WTC11 (cell line): ENCODE results near the gene SMCO1. TPM values are rescaled to one million over a fixed set of nuclear protein-coding genes. Genes with fewer than 3 reads are reported as not detected.
A peak's percentile ranks its signal among the peaks of the same experiment; 100 is the strongest.

ENCODE experiments used
- ATF1 ChIP-seq: sonication (generic); formaldehyde crosslinking; IDR thresholded peaks from 2 replicates; pipeline ENCODE4 v1.8.1; 2023; ENCODE audit warnings: mild to moderate bottlenecking, moderate library complexity, missing genetic modification reagents
- FOXK1 ChIP-seq: sonication (generic); formaldehyde crosslinking; IDR thresholded peaks from 2 replicates; pipeline ENCODE4 v1.8.0; 2022; ENCODE audit warnings: mild to moderate bottlenecking, moderate library complexity, missing genetic modification reagents
- FOXP1 ChIP-seq: sonication (generic); formaldehyde crosslinking; IDR thresholded peaks from 2 replicates; pipeline ENCODE4 v1.8.0; 2022; ENCODE audit warnings: missing genetic modification reagents, mild to moderate bottlenecking, moderate library complexity, borderline replicate concordance
- IRF2 ChIP-seq: sonication (generic); formaldehyde crosslinking; IDR thresholded peaks from 2 replicates; pipeline ENCODE4 v1.8.0; 2022; ENCODE audit warnings: low read depth, missing genetic modification reagents, borderline replicate concordance
- JUN ChIP-seq: sonication (generic); formaldehyde crosslinking; IDR thresholded peaks from 2 replicates; pipeline ENCODE4 v1.8.0; 2023; ENCODE audit warnings: mild to moderate bottlenecking, missing genetic modification reagents
- KAT7 ChIP-seq: sonication (generic); formaldehyde crosslinking; IDR thresholded peaks from 2 replicates; pipeline ENCODE4 v1.8.1; 2023; ENCODE audit warnings: missing genetic modification reagents, mild to moderate bottlenecking, borderline replicate concordance
- NFE2L1 ChIP-seq: sonication (generic); formaldehyde crosslinking; IDR thresholded peaks from 2 replicates; pipeline ENCODE4 v1.8.1; 2023; ENCODE audit warnings: missing genetic modification reagents
- OVOL2 ChIP-seq: fragments of 250-450 bp; sonication (Bioruptor Pico); IDR thresholded peaks from 2 replicates; pipeline ENCODE4 v1.9.0; 2021; ENCODE audit warnings: mild to moderate bottlenecking, borderline replicate concordance
- SMAD3 ChIP-seq: sonication (generic); formaldehyde crosslinking; IDR thresholded peaks from 2 replicates; pipeline ENCODE4 v1.8.0; 2022; ENCODE audit warnings: missing genetic modification reagents, mild to moderate bottlenecking, borderline replicate concordance
- SMAD4 ChIP-seq: sonication (generic); formaldehyde crosslinking; IDR thresholded peaks from 2 replicates; pipeline ENCODE4 v1.8.0; 2022; ENCODE audit warnings: mild to moderate bottlenecking, missing genetic modification reagents
- SP1 ChIP-seq: sonication (generic); formaldehyde crosslinking; conservative IDR thresholded peaks from 2 replicates; pipeline ENCODE4 v1.8.1; 2022; ENCODE audit warnings: missing genetic modification reagents
- ZBTB21 ChIP-seq: sonication (generic); formaldehyde crosslinking; IDR thresholded peaks from 2 replicates; pipeline ENCODE4 v1.8.1; 2023; ENCODE audit warnings: mild to moderate bottlenecking, missing genetic modification reagents, borderline replicate concordance
- ZNF121 ChIP-seq: sonication (generic); formaldehyde crosslinking; IDR thresholded peaks from 2 replicates; pipeline ENCODE4 v1.8.0; 2023; ENCODE audit warnings: missing genetic modification reagents
- ZNF232 ChIP-seq: sonication (generic); formaldehyde crosslinking; IDR thresholded peaks from 2 replicates; pipeline ENCODE4 v1.8.0; 2022; ENCODE audit warnings: mild to moderate bottlenecking, missing genetic modification reagents
- ZNF423 ChIP-seq: fragments of 250-450 bp; sonication (Bioruptor Pico); IDR thresholded peaks from 2 replicates; pipeline ENCODE4 v2.1.2; 2022; ENCODE audit warnings: mild to moderate bottlenecking, moderate library complexity
- total RNA-seq: library from RNA; stranded (reverse); gene quantifications from 3 replicates; pipeline ENCODE4 v1.2.3, GENCODE V29; 2021
- TF ChIP-seq, protein P1 (sequence below): fragments of 250-450 bp; sonication (Bioruptor Pico); conservative IDR thresholded peaks from 2 replicates; pipeline ENCODE4 v1.9.0; 2021; ENCODE audit warnings: mild to moderate bottlenecking
- TF ChIP-seq, protein P2 (sequence below): sonication (generic); formaldehyde crosslinking; IDR thresholded peaks from 2 replicates; pipeline ENCODE4 v1.8.1; 2022; ENCODE audit warnings: mild to moderate bottlenecking, moderate library complexity, missing genetic modification reagents
- TF ChIP-seq, protein P3 (sequence below): sonication (generic); formaldehyde crosslinking; IDR thresholded peaks from 2 replicates; pipeline ENCODE4 v1.8.0; 2023; ENCODE audit warnings: missing genetic modification reagents, mild to moderate bottlenecking, borderline replicate concordance
- TF ChIP-seq, protein P4 (sequence below): sonication (generic); formaldehyde crosslinking; conservative IDR thresholded peaks from 2 replicates; pipeline ENCODE4 v1.8.1; 2023; ENCODE audit warnings: mild to moderate bottlenecking, low read depth, missing genetic modification reagents, moderate library complexity
- TF ChIP-seq, protein P5 (sequence below): sonication (generic); formaldehyde crosslinking; IDR thresholded peaks from 2 replicates; pipeline ENCODE4 v1.8.1; 2023; ENCODE audit warnings: mild to moderate bottlenecking, missing genetic modification reagents
- TF ChIP-seq, protein P6 (sequence below): sonication (generic); formaldehyde crosslinking; IDR thresholded peaks from 2 replicates; pipeline ENCODE4 v1.8.0; 2022; ENCODE audit warnings: mild to moderate bottlenecking, missing genetic modification reagents
- TF ChIP-seq, protein P7 (sequence below): sonication (generic); formaldehyde crosslinking; IDR thresholded peaks from 2 replicates; pipeline ENCODE4 v1.8.1; 2023; ENCODE audit warnings: mild to moderate bottlenecking, missing genetic modification reagents

The SMCO1 gene
- total RNA-seq, 1 experiment from 2014 or later, result not detected

DNA sequence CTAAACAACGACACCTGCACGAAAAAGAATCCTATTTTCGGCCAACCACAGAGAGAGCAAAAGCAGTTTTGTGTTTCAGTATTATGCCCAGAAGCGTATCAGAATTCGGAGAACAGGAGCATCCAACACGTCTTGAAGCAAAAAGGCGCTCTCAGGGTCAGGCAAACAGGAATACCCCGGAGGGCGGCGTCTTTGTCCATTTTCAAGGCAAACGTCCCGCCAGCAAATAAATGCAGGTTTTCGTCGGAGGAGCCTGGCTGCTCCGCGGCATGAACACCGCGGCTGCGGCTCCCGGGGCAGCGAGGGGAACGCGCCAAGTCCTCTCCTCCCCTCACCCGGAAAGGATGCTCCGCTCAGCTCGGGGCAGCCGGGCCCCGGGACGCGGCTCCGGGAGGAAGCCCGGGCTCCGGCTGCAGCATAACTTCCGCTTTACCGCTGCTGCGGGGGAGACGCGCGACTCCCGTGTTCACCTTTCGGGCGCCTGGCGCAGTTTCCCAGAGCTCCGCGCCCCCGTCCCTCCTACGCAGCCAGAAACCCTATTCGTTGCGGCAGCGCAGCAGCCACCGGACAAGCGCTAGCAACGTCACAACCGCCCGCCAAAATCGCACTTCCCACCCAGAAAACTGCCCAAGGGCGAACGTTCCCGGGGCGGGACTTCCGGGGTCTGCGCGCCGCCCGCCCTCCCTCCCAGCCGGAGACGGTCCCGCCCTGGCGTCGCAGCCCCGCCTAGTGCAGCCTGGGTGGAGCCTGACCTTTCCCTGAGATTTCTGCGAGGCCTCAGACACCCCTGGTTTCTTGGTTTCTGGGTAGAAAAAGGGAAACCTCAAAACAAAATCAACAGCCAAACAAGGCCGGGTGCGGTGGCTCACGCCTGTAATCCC lies 11.7 kb downstream of the SMCO1 start, which contains the start of gene RNF168 (continued):
- TF ChIP-seq, protein P1, sequence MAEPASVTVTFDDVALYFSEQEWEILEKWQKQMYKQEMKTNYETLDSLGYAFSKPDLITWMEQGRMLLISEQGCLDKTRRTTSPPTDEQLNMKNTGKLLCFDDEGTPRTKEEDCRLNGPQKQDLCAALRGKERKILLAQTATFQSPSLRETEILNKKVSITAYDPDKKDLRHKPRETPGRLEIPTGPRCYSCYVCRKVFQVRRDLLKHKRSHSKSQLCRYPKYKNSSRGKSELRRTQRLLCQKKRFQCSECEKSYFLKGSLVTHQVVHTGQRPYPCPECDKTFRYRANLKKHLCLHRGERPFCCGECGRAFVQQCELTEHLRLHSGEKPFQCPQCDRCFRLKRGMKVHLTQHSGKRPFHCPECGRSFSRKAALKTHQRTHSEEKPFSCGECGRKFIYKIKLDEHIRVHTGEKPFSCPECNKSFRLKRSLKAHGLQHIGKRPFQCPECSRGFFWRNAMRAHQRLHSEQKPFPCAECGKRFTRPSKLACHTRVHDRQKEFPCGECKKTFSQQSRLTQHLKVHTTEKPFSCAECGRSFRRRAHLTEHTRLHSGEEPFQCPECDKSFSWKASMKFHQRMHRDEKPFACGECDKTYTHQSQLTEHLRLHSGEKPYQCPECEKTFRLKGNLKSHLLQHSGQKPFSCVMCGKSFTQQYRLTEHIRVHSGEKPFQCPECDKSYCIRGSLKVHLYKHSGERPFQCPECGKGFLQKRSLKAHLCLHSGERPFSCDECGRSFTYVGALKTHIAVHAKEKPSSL, result no peak
- TF ChIP-seq IRF2 (CRISPR knock-in tag) (no peak), ATF1 (CRISPR knock-in tag) (no peak), NFE2L1 (CRISPR knock-in tag) (no peak), ZBTB21 (CRISPR knock-in tag) (no peak), ZNF121 (CRISPR knock-in tag) (no peak), ZNF232 (CRISPR knock-in tag) (no peak), KAT7 (no peak), SP1 (CRISPR knock-in tag) (peak; percentile 84), FOXK1 (CRISPR knock-in tag) (peak; percentile 64; the same call in 1 of the 2 replicates), OVOL2 (CRISPR knock-in tag) (no peak), JUN (CRISPR knock-in tag) (no peak), ZNF423 (CRISPR knock-in tag) (no peak), SMAD3 (CRISPR knock-in tag) (peak; percentile 27; the same call in 1 of the 2 replicates), FOXP1 (CRISPR knock-in tag) (no peak), SMAD4 (CRISPR knock-in tag) (no peak)
- TF ChIP-seq, protein P2, sequence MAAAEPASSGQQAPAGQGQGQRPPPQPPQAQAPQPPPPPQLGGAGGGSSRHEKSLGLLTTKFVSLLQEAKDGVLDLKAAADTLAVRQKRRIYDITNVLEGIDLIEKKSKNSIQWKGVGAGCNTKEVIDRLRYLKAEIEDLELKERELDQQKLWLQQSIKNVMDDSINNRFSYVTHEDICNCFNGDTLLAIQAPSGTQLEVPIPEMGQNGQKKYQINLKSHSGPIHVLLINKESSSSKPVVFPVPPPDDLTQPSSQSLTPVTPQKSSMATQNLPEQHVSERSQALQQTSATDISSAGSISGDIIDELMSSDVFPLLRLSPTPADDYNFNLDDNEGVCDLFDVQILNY (CRISPR knock-in tag), result peak; percentile 92
- TF ChIP-seq, protein P3, sequence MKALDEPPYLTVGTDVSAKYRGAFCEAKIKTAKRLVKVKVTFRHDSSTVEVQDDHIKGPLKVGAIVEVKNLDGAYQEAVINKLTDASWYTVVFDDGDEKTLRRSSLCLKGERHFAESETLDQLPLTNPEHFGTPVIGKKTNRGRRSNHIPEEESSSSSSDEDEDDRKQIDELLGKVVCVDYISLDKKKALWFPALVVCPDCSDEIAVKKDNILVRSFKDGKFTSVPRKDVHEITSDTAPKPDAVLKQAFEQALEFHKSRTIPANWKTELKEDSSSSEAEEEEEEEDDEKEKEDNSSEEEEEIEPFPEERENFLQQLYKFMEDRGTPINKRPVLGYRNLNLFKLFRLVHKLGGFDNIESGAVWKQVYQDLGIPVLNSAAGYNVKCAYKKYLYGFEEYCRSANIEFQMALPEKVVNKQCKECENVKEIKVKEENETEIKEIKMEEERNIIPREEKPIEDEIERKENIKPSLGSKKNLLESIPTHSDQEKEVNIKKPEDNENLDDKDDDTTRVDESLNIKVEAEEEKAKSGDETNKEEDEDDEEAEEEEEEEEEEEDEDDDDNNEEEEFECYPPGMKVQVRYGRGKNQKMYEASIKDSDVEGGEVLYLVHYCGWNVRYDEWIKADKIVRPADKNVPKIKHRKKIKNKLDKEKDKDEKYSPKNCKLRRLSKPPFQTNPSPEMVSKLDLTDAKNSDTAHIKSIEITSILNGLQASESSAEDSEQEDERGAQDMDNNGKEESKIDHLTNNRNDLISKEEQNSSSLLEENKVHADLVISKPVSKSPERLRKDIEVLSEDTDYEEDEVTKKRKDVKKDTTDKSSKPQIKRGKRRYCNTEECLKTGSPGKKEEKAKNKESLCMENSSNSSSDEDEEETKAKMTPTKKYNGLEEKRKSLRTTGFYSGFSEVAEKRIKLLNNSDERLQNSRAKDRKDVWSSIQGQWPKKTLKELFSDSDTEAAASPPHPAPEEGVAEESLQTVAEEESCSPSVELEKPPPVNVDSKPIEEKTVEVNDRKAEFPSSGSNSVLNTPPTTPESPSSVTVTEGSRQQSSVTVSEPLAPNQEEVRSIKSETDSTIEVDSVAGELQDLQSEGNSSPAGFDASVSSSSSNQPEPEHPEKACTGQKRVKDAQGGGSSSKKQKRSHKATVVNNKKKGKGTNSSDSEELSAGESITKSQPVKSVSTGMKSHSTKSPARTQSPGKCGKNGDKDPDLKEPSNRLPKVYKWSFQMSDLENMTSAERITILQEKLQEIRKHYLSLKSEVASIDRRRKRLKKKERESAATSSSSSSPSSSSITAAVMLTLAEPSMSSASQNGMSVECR, result peak; percentile 55; the same call in 1 of the 2 replicates
- TF ChIP-seq, protein P4, sequence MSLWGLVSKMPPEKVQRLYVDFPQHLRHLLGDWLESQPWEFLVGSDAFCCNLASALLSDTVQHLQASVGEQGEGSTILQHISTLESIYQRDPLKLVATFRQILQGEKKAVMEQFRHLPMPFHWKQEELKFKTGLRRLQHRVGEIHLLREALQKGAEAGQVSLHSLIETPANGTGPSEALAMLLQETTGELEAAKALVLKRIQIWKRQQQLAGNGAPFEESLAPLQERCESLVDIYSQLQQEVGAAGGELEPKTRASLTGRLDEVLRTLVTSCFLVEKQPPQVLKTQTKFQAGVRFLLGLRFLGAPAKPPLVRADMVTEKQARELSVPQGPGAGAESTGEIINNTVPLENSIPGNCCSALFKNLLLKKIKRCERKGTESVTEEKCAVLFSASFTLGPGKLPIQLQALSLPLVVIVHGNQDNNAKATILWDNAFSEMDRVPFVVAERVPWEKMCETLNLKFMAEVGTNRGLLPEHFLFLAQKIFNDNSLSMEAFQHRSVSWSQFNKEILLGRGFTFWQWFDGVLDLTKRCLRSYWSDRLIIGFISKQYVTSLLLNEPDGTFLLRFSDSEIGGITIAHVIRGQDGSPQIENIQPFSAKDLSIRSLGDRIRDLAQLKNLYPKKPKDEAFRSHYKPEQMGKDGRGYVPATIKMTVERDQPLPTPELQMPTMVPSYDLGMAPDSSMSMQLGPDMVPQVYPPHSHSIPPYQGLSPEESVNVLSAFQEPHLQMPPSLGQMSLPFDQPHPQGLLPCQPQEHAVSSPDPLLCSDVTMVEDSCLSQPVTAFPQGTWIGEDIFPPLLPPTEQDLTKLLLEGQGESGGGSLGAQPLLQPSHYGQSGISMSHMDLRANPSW (CRISPR knock-in tag), result no peak
- TF ChIP-seq, protein P5, sequence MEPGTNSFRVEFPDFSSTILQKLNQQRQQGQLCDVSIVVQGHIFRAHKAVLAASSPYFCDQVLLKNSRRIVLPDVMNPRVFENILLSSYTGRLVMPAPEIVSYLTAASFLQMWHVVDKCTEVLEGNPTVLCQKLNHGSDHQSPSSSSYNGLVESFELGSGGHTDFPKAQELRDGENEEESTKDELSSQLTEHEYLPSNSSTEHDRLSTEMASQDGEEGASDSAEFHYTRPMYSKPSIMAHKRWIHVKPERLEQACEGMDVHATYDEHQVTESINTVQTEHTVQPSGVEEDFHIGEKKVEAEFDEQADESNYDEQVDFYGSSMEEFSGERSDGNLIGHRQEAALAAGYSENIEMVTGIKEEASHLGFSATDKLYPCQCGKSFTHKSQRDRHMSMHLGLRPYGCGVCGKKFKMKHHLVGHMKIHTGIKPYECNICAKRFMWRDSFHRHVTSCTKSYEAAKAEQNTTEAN, result 0 out of 2 replicates have a peak, but pooled peaks have one; percentile 41
- TF ChIP-seq, protein P6, sequence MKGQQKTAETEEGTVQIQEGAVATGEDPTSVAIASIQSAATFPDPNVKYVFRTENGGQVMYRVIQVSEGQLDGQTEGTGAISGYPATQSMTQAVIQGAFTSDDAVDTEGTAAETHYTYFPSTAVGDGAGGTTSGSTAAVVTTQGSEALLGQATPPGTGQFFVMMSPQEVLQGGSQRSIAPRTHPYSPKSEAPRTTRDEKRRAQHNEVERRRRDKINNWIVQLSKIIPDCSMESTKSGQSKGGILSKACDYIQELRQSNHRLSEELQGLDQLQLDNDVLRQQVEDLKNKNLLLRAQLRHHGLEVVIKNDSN (CRISPR knock-in tag), result no peak
- TF ChIP-seq, protein P7, sequence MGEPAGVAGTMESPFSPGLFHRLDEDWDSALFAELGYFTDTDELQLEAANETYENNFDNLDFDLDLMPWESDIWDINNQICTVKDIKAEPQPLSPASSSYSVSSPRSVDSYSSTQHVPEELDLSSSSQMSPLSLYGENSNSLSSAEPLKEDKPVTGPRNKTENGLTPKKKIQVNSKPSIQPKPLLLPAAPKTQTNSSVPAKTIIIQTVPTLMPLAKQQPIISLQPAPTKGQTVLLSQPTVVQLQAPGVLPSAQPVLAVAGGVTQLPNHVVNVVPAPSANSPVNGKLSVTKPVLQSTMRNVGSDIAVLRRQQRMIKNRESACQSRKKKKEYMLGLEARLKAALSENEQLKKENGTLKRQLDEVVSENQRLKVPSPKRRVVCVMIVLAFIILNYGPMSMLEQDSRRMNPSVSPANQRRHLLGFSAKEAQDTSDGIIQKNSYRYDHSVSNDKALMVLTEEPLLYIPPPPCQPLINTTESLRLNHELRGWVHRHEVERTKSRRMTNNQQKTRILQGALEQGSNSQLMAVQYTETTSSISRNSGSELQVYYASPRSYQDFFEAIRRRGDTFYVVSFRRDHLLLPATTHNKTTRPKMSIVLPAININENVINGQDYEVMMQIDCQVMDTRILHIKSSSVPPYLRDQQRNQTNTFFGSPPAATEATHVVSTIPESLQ (CRISPR knock-in tag), result no peak
